Duodenal mucosa (tissue), 2 donors: ENCODE data around the gene TOB2.

ENCODE experiments used
- H3K27ac ChIP-seq: one replicate; pipeline ENCODE4 v1.7.0; 2013; ENCODE audit warnings: low read depth, low read length
- H3K27me3 ChIP-seq, 2 donors: one replicate each; pipeline ENCODE4 v1.7.0; 2013; ENCODE audit warnings: low read length in 2 of 2, control low read depth in 1 of 2; ENCODE audit not compliant: insufficient read depth in 2 of 2, control insufficient read depth in 1 of 2
- H3K36me3 ChIP-seq, 2 donors: one replicate each; pipeline ENCODE4 v1.7.0; 2013; ENCODE audit warnings: low read length in 2 of 2, control low read depth in 1 of 2; ENCODE audit not compliant: insufficient read depth in 2 of 2, control insufficient read depth in 1 of 2
- H3K4me1 ChIP-seq, 2 donors: one replicate each; pipeline ENCODE4 v1.7.0; 2013; ENCODE audit warnings: low read length in 2 of 2, control low read depth in 1 of 2; ENCODE audit not compliant: insufficient read depth in 2 of 2, control insufficient read depth in 1 of 2
- H3K4me3 ChIP-seq, 2 donors: one replicate each; pipeline ENCODE4 v1.7.0; 2013; ENCODE audit warnings: low read length in 2 of 2, low read depth in 1 of 2
- H3K9ac ChIP-seq, 2 donors: one replicate each; pipeline ENCODE4 v1.7.0; 2013; ENCODE audit warnings: low read length in 2 of 2, low read depth in 1 of 2
- H3K9me3 ChIP-seq, 2 donors: one replicate each; pipeline ENCODE4 v1.7.0; 2013; ENCODE audit warnings: low read length in 2 of 2, control low read depth in 1 of 2; ENCODE audit not compliant: control insufficient read depth in 1 of 2

Gene TOB2

GRCh38 chr22:41429951-41430332, 16.7 kb downstream of the TOB2 start:
- H3K9ac ChIP-seq = no peak overlapping the region
- no peak overlapping the region for H3K27ac ChIP-seq
- H3K36me3 ChIP-seq = peaks cover 1 to 33% of the 10 kb centered on the region in 2 donors
- no peaks in the 10 kb centered on the region for H3K27me3 ChIP-seq
- no peaks in the 10 kb centered on the region for H3K4me1 ChIP-seq
- no peaks in the 10 kb centered on the region for H3K9me3 ChIP-seq
- no peak overlapping the region for H3K4me3 ChIP-seq

DNA sequence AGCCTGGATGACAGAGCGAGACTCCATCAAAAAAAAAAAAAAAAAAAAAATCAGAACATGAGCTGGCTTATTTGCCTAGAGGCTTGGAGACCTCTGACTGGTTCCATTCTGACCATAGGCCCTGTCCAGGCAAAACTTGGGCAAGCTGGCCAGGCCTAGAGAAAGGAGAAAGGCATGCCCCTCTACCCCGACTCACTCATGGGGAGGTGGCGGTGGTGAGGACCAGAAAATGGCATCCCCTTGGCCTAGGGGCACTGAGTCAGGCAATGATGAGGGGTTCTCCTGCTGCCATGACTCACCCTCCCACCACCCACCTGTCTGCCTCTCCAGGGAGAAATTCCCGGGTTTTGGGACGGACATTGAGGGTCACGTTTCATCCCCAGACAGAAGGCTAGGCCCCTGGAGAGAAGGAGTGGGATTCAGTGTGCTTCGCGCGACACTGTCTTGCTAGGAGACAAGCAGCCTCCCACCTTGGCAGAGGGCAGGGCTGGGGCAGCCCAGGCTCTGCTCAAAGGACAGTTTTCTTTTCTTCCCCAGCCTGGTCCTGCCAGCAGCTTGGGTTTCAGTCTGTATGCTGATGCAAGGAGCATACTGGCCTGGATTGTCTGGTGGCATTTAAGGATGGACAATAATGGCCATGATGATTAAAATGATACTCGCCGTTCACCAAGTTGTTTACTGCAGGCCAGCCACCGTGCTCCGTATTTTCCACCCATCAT, 17.2 kb downstream of the TOB2 start:
- Histone ChIP-seq H3K36me3 (peaks cover 0 to 28% of the 10 kb centered on the region in 2 donors), H3K27ac (no peak overlapping the region), H3K9ac (no peak overlapping the region)

GRCh38 chr22:41425660-41426365, 20.8 kb downstream of the TOB2 start:
- Histone ChIP-seq H3K27ac (no peak overlapping the region), H3K36me3 (peaks cover 0 to 15% of the 10 kb centered on the region in 2 donors), H3K27me3 (no peaks in the 10 kb centered on the region), H3K9ac (no peak overlapping the region), H3K4me3 (no peak overlapping the region), H3K4me1 (no peaks in the 10 kb centered on the region), H3K9me3 (no peaks in the 10 kb centered on the region)

More for the DNA sequence above, 17.2 kb downstream of the TOB2 start:
- H3K4me1 ChIP-seq = no peaks in the 10 kb centered on the region
- no peaks in the 10 kb centered on the region for H3K9me3 ChIP-seq
- no peak overlapping the region for H3K4me3 ChIP-seq
- no peaks in the 10 kb centered on the region for H3K27me3 ChIP-seq

- H3K9me3 ChIP-seq = no peaks in the 10 kb centered on the region
- no peaks in the 10 kb centered on the region for H3K27me3 ChIP-seq
- peaks cover 0 to under 1% of the 10 kb centered on the region in 2 donors for H3K36me3 ChIP-seq
- no peak overlapping the region for H3K9ac ChIP-seq
- H3K4me3 ChIP-seq = no peak overlapping the region
- H3K4me1 ChIP-seq = peaks cover 28 to 33% of the 10 kb centered on the region in 2 donors
- H3K27ac ChIP-seq = no peak overlapping the region
Observed at GRCh38 chr22:41418717-41419116, 27.9 kb downstream of the TOB2 start.

- H3K4me3 ChIP-seq = no peak overlapping the region
- no peaks in the 10 kb centered on the region for H3K9me3 ChIP-seq
- H3K27me3 ChIP-seq = no peaks in the 10 kb centered on the region
- H3K36me3 ChIP-seq = no peaks in the 10 kb centered on the region
- no peak overlapping the region for H3K27ac ChIP-seq
- peak overlapping the region; percentile 9 to 39 for H3K9ac ChIP-seq
- peaks cover 29 to 33% of the 10 kb centered on the region in 2 donors for H3K4me1 ChIP-seq
Observed at GRCh38 chr22:41417622-41418390, 28.8 kb downstream of the TOB2 start.

DNA sequence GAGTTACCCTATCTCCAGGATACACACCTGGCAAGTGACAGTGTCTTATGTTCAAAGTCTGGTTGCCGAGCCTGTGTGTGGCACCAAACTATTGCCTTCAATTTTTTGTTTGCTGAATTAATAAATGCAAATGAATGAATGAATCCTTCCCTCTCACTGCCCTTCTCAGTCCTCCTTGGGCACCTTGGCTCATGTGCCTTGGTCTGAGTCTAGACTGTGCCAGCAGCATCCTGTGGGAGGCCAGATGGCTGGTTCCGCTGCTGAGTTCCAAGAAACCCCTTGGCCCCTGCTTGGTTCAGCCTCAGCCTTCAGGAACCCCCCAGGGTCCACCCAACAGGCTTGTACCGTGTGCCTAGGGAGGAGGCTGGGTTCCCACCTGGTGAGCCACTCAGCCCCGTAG, 31.0 kb downstream of the TOB2 start:
- H3K9ac ChIP-seq = peak overlapping the region in 1 of 2 donors; percentile 57
- no peak overlapping the region for H3K27ac ChIP-seq
- H3K4me1 ChIP-seq = peaks cover 35 to 48% of the 10 kb centered on the region in 2 donors

GRCh38 chr22:41411021-41411851, 35.4 kb downstream of the TOB2 start:
- Histone ChIP-seq H3K4me3 (no peak overlapping the region), H3K9me3 (no peaks in the 10 kb centered on the region), H3K4me1 (peaks cover 23 to 33% of the 10 kb centered on the region in 2 donors), H3K27me3 (no peaks in the 10 kb centered on the region), H3K9ac (no peak overlapping the region), H3K27ac (no peak overlapping the region), H3K36me3 (no peaks in the 10 kb centered on the region)

More for the DNA sequence above, 31.0 kb downstream of the TOB2 start:
- Histone ChIP-seq H3K36me3 (no peaks in the 10 kb centered on the region), H3K27me3 (no peaks in the 10 kb centered on the region), H3K4me3 (peak overlapping the region in 1 of 2 donors; percentile 17), H3K9me3 (no peaks in the 10 kb centered on the region)

DNA sequence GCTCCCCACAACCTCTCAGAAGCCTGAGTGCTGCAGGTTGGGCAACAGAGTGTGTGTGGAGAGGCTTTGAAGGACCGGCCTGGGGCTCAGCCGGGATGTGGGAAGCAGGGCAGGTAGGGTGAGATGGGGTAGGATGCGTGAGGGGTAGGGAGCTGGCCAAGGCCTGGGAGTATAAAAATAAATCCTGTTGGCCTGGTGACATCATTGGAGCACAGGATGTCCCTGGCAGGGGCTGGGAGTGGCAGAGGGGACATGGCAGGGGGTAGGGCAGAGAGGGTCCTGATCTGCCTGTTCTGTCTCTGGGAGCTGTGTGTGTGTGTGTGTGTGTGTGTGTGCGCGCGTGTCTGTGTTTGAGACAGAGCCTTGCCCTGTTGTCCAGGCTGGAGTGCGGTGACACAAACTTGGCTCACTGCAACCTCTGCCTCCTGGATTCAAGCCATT, 36.3 kb downstream of the TOB2 start:
- H3K27me3 ChIP-seq = no peaks in the 10 kb centered on the region
- no peak overlapping the region for H3K4me3 ChIP-seq
- H3K27ac ChIP-seq = no peak overlapping the region
- H3K4me1 ChIP-seq = peaks cover 17 to 28% of the 10 kb centered on the region in 2 donors
- no peaks in the 10 kb centered on the region for H3K36me3 ChIP-seq
- H3K9me3 ChIP-seq = no peaks in the 10 kb centered on the region
- no peak overlapping the region for H3K9ac ChIP-seq

GRCh38 chr22:41408665-41409064, 37.9 kb downstream of the TOB2 start:
- Histone ChIP-seq H3K9ac (no peak overlapping the region), H3K9me3 (no peaks in the 10 kb centered on the region), H3K36me3 (no peaks in the 10 kb centered on the region), H3K27me3 (no peaks in the 10 kb centered on the region), H3K4me1 (peaks cover 12 to 18% of the 10 kb centered on the region in 2 donors), H3K27ac (no peak overlapping the region), H3K4me3 (no peak overlapping the region)
